ENCODE results near the gene CST7. TPM values are rescaled to one million over a fixed set of nuclear protein-coding genes. Genes with fewer than 3 reads are reported as not detected.

CST7 gene
- total RNA-seq, 1 experiment from 2014 or later = not detected

Other genes with a start within 250 kb of the CST7 start
- 55.3 to 64.4 TPM (median 62.1 TPM) in 3 replicates for gene APMAP, start 43.5 kb downstream of the CST7 start, total RNA-seq (2021)
- gene ACSS1, start 108.9 kb downstream of the CST7 start, total RNA-seq (2021) = 1.5 to 2.7 TPM (median 2.4 TPM) in 3 replicates
- 0.23 TPM in 1 of 3 replicates, not detected in the others for gene VSX1, start 132.9 kb downstream of the CST7 start, total RNA-seq (2021)
- 41.1 to 56.9 TPM (median 47.4 TPM) in 3 replicates for gene ENTPD6, start 246.4 kb downstream of the CST7 start, total RNA-seq (2021)